Measurements from ENCODE around the gene KANK2. TPM values are rescaled to one million over a fixed set of nuclear protein-coding genes. Genes with fewer than 3 reads are reported as not detected.
A peak's percentile ranks its signal among the peaks of the same experiment; 100 is the strongest.
"Not testable (repeated sequence)": the region's sequence is repeated elsewhere in the genome, so short reads cannot be mapped to it uniquely, and the experiment has no call there.

The KANK2 gene
- total and polyA plus RNA-seq, 2 of the 4 experiments (the other 2 are of a cell fraction) = 104 to 176 TPM

DNA sequence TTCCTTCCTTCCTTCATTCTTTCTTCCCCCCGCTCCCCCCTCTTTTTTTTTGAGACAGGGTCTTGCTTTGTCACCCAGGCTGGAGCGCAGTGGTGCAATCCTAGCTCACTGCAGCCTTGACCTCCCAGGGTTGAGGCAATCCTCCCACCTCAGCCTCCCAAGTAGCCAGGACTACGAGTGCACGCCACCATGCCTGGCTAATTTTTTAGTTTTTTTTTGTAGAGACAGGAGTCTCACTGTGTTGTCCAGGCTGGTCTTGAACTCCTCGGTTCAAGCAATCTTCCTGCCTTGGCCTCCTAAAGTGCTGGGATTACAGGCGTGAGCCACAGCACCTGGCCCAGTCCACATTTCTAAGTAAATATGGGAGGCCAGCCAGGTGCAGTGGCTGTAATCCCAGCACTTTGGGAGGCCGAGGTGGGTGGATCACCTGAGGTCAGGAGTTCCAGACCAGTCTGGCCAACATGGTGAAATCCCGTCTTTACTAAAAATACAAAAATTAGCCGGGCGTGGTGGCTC lies 57.3 kb downstream of the KANK2 start:
- H2AFZ ChIP-seq (replicated peaks; ENCODE audit: low read length, poor library complexity); H3K4me2 ChIP-seq (ENCODE audit: low read depth, low read length); DNase-seq; H3K4me3 ChIP-seq (ENCODE audit: insufficient read depth, low read depth, low read length); H3K9me3 ChIP-seq (ENCODE audit: control insufficient read depth, insufficient read depth, low read length); intact Hi-C loops (cut with micrococcal nuclease); H3K36me3 ChIP-seq (ENCODE audit: control insufficient read depth, insufficient read depth, low read length); H3K56ac ChIP-seq (ENCODE audit: extremely low read depth, insufficient read depth, low read length); in situ Hi-C loops (cut with MboI; ENCODE audit: low sequenced_read_pairs); H3K27me3 ChIP-seq (ENCODE audit: control insufficient read depth, insufficient read depth, low read length); H2AK9ac ChIP-seq (replicated peaks; ENCODE audit: low read depth, low read length, poor library complexity); BruUV-seq (replicated peaks); ATAC-seq (ENCODE audit: low read depth); H4K5ac ChIP-seq (ENCODE audit: low read depth, low read length); H3K9ac ChIP-seq (ENCODE audit: low read depth, low read length); dilution Hi-C loops (cut with HindIII; ENCODE audit: low sequenced_read_pairs, unreplicated experiment); POLR2A ChIA-PET (ENCODE audit: unreplicated experiment); H3K23ac ChIP-seq (ENCODE audit: low read depth, low read length); H3K18ac ChIP-seq (ENCODE audit: low read depth, low read length); H4K20me1 ChIP-seq (ENCODE audit: insufficient read depth, low read length): not testable (repeated sequence)
- Histone ChIP-seq H2AK5ac (ENCODE audit: low read depth, low read length) (peak overlapping the region; percentile 100), H4K8ac (ENCODE audit: low read depth in 2 of 2, low read length in 2 of 2) (peak overlapping the region; percentile 99; a peak in 3 of 4 replicates), H2BK5ac (ENCODE audit: low read depth, low read length, poor library complexity, severe bottlenecking) (peak overlapping the region; percentile 97), H3K79me1 (ENCODE audit: low read depth in 1 of 2, low read length in 2 of 2) (peaks cover 6 to 44% of the 10 kb centered on the region in 2 experiments; a peak in 3 of 4 replicates), H3K27ac (ENCODE audit: insufficient read depth, low read length) (peak overlapping the region; percentile 97; the same call in 1 of the 2 replicates), H2BK20ac (ENCODE audit: low read depth, low read length) (peak overlapping the region; percentile 95), H3K4me1 (ENCODE audit: control insufficient read depth, insufficient read depth, low read length) (peaks cover 45% of the 10 kb centered on the region), H3K9me1 (ENCODE audit: insufficient read depth, low read length) (peaks cover 18% of the 10 kb centered on the region), H3K4ac (ENCODE audit: low read depth, low read length) (peak overlapping the region; percentile 100), H3K14ac (replicated peaks; ENCODE audit: low read depth, low read length) (peak overlapping the region; percentile 77; the same call in 1 of the 2 replicates), H4K91ac (ENCODE audit: insufficient read depth, low read depth, low read length) (peak overlapping the region; percentile 68; the same call in 1 of the 2 replicates), H2BK120ac (ENCODE audit: low read depth, low read length) (peak overlapping the region; percentile 99), H2BK15ac (ENCODE audit: low read depth, low read length) (peak overlapping the region; percentile 100)
- 87% methylated on average over 3 of the region's 10 CpGs; no CpG with 5 or more reads in 1 of the 2 experiments for WGBS, 2 experiments (ENCODE audit: extremely low coverage in 2 of 2, insufficient read length in 1 of 2)
- CTCF ChIA-PET = interaction anchor here (0.6 to 0.8 kb wide), 3 partner anchors 63 to 315 kb away, joined by 3 to 4 read pairs (median 3); no protein-coding TSS in a partner anchor

All from IMR-90 (cell line).